ENCODE measurements around the gene OR4C12.
"Not testable (repeated sequence)": the region's sequence is repeated elsewhere in the genome, so short reads cannot be mapped to it uniquely, and the experiment has no call there.

OR4C12 gene

DNA sequence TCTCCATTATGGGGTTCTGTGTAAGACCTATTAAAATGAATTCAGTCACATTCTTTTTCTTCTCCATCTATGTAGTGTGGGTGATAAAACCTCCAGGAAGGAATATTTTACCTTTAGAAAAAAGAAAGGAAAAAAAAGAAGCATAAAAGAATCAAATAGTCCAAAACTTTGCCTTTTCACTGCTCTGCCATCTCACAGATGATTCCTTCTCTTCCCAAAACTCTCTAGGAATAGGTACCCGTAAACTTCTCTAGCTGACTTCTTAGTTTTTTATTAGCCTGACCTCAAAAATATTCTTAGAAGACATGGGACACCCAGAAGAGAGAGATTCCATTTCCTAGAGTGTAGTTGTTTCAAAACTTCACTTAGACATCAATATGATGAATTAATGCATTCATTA is at the start of gene OR4C12:
Gene OR4C12, minus strand, starts transcription at position 101 of the 400 bp plus-strand sequence. Its CDS starts 34 bp downstream, at position 67.
- not testable (repeated sequence) for H3K4me3 ChIP-seq (ENCODE audit: low read depth, low read length); DNase-seq (ENCODE audit: low read depth)

DNA sequence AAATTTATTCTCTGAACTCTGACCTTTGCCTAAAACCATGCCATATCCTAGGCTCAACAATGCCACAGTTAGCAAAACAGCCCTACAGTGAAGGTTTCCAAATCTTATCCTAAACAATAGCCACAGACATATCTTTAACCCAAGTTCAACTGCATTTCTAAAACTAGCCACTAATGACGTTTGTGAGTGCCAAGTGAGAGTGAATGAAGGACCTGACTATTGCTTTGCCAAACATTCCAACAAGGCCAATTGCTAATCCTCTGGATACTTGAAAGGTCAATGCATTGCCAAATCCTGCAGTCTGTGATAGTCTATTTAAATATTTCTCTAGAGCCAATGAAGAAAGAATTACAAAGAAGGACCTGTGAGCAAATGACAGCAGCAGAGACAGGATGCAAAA is 47.9 kb upstream of the OR4C12 start:
- no peak for DNase-seq (ENCODE audit: low read depth)
- no peak overlapping the region for H3K4me3 ChIP-seq (ENCODE audit: low read depth, low read length)
- TF ChIP-seq CTCF (IDR thresholded peaks at IDR 0.05; ENCODE audit: insufficient read depth, low read depth, low read length, missing control alignments) = no peak

DNA sequence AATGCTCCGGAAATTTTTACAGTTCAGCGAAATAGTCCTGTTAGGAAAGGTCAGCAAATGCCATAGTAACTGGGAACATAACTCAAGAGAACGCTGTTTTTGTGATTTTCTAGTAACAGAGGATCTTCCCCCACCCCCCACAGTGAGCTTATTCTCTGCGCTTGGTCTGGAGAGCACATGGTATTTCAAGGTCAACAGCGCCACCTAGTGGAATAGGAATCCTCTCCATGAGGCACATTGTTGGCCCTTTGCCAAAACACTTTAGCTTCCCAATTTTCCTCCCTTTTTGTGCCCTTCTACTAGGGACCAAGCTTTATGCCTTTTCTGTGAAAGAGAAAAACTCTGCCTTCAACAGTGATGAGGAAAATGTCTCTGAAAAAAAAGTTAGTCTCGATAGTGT is 13.2 kb upstream of the OR4C12 start:
- H3K4me3 ChIP-seq (ENCODE audit: low read depth, low read length) = no peak overlapping the region
- peak; percentile 63 for TF ChIP-seq CTCF (IDR thresholded peaks at IDR 0.05; ENCODE audit: insufficient read depth, low read depth, low read length, missing control alignments)
- peak; percentile 82 for DNase-seq (ENCODE audit: low read depth)

GRCh38 chr11:49973439-49973838 is 8.9 kb downstream of the OR4C12 start:
- not testable (repeated sequence) for DNase-seq (ENCODE audit: low read depth); H3K4me3 ChIP-seq (ENCODE audit: low read depth, low read length)

DNA sequence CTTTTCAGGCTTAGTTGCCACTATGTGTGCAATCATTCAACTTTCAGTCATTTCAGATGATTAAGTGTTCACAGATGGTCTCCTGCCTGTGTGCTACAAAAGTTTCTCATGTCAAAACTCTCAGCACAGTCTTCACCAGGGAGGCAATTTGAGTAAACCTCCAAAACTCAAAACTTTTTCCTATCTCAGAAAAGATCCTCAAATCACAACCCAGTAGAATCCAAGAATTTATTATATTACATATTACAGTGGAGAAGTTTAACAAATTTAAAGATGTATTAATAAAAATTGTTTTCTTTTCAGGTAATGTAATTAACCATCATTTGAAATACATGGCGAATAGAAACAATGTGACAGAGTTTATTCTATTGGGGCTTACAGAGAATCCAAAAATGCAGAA is 30.2 kb downstream of the OR4C12 start, which contains the start of gene OR4C13:
Gene OR4C13, plus strand, starts transcription at position 301 of the 400 bp plus-strand sequence. Its CDS starts 32 bp downstream, at position 333.
- no peak within 1 kb of the TSS for H3K4me3 ChIP-seq (ENCODE audit: low read depth, low read length)
- no peak for TF ChIP-seq CTCF (IDR thresholded peaks at IDR 0.05; ENCODE audit: insufficient read depth, low read depth, low read length, missing control alignments)
- DNase-seq (ENCODE audit: low read depth) = no peak

- DNase-seq (ENCODE audit: low read depth); H3K4me3 ChIP-seq (ENCODE audit: low read depth, low read length): not testable (repeated sequence)
Measured at GRCh38 chr11:49948701-49949100, 33.6 kb downstream of the OR4C12 start.
